Astrocyte of the spinal cord (primary cell): ENCODE results near the gene ZBTB20.
A peak's percentile ranks its signal among the peaks of the same experiment; 100 is the strongest.

ENCODE experiments used
- DNase-seq: peaks from one replicate; pipeline ENCODE4 v3.0.0; 2011; ENCODE audit warnings: low read depth, low spot score
- H3K4me3 ChIP-seq: 2 replicates; pipeline ENCODE4 v1.5.1; 2011; ENCODE audit warnings: low read depth, mild to moderate bottlenecking, low read length, moderate library complexity
- CTCF ChIP-seq: IDR thresholded peaks from 2 replicates; pipeline ENCODE4 v1.5.1; 2012; ENCODE audit warnings: low read depth, mild to moderate bottlenecking, low read length, inconsistent platforms
- in situ Hi-C: cut with HindIII; loops from 2 replicates; pipeline ENCODE4 v1.10.0; 2017; ENCODE audit warnings: low sequenced_read_pairs

The ZBTB20 gene

GRCh38 chr3:114499976-114500375, 647.1 kb downstream of the ZBTB20 start:
- H3K4me3 ChIP-seq: no peak overlapping the region
- in situ Hi-C loops: no loop called here
- peak; percentile 83 for DNase-seq
- TF ChIP-seq CTCF: no peak

- peak; percentile 84 for DNase-seq
- H3K4me3 ChIP-seq: no peak overlapping the region
- in situ Hi-C loops: no loop called here
- TF ChIP-seq CTCF: no peak
These were observed 648.3 kb downstream of the ZBTB20 start for GRCh38 chr3:114498539-114499370.

GRCh38 chr3:114496874-114497273, 650.2 kb downstream of the ZBTB20 start:
- in situ Hi-C loops: no loop called here
- DNase-seq: peak; percentile 14
- H3K4me3 ChIP-seq: no peak overlapping the region
- TF ChIP-seq CTCF: no peak

- no peak for DNase-seq
- no peak for TF ChIP-seq CTCF
- H3K4me3 ChIP-seq: no peak overlapping the region
- in situ Hi-C loops: no loop called here
These were observed 650.6 kb downstream of the ZBTB20 start for GRCh38 chr3:114496466-114496865.

GRCh38 chr3:114496021-114496434, 651.1 kb downstream of the ZBTB20 start:
- in situ Hi-C loops: no loop called here
- no peak overlapping the region for H3K4me3 ChIP-seq
- TF ChIP-seq CTCF: no peak
- peak; percentile 76 for DNase-seq

GRCh38 chr3:114494498-114494897, 652.6 kb downstream of the ZBTB20 start:
- H3K4me3 ChIP-seq: no peak overlapping the region
- no peak for TF ChIP-seq CTCF
- in situ Hi-C loops: no loop called here
- no peak for DNase-seq
